HL-60 (cell line): Measurements from ENCODE around the gene ATL1.

ENCODE experiments used
- GABPA ChIP-seq: IDR thresholded peaks from 2 replicates; pipeline ENCODE4 v1.6.1; 2012; ENCODE audit warnings: low read depth
- POLR2AphosphoS5 ChIP-seq: IDR thresholded peaks from 2 replicates; pipeline ENCODE4 v1.6.1; 2012; ENCODE audit warnings: low read depth
- TF ChIP-seq, protein P1 (sequence below): IDR thresholded peaks from 2 replicates; pipeline ENCODE4 v1.6.1; 2012; ENCODE audit warnings: low read depth; ENCODE audit not compliant: insufficient replicate concordance

DNA sequence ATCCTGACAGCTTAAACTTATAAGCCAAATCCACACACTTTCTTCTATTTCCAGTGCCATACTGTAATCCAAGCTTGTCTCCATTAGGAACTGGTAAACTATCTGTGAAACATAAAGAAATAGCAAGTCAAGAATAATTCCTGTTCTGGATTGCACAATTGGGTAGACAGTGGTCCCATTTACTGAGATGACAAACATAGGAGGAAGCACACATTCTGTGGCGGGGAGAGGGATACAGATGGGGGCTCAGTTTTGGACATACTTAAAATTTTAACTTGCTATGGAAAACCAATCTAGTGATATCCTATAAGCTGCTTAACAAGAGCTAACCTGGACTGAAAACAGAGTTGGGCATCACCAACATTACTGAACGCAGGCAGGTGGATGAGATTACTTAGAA, 43.9 kb upstream of the ATL1 start:
- TF ChIP-seq GABPA, result no peak
- no peak for TF ChIP-seq POLR2AphosphoS5
- TF ChIP-seq, protein P1, sequence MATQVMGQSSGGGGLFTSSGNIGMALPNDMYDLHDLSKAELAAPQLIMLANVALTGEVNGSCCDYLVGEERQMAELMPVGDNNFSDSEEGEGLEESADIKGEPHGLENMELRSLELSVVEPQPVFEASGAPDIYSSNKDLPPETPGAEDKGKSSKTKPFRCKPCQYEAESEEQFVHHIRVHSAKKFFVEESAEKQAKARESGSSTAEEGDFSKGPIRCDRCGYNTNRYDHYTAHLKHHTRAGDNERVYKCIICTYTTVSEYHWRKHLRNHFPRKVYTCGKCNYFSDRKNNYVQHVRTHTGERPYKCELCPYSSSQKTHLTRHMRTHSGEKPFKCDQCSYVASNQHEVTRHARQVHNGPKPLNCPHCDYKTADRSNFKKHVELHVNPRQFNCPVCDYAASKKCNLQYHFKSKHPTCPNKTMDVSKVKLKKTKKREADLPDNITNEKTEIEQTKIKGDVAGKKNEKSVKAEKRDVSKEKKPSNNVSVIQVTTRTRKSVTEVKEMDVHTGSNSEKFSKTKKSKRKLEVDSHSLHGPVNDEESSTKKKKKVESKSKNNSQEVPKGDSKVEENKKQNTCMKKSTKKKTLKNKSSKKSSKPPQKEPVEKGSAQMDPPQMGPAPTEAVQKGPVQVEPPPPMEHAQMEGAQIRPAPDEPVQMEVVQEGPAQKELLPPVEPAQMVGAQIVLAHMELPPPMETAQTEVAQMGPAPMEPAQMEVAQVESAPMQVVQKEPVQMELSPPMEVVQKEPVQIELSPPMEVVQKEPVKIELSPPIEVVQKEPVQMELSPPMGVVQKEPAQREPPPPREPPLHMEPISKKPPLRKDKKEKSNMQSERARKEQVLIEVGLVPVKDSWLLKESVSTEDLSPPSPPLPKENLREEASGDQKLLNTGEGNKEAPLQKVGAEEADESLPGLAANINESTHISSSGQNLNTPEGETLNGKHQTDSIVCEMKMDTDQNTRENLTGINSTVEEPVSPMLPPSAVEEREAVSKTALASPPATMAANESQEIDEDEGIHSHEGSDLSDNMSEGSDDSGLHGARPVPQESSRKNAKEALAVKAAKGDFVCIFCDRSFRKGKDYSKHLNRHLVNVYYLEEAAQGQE, result no peak
